Fibroblast of skin of left quadriceps (primary cell): ENCODE results near the gene DHTKD1.
"Not testable (repeated sequence)": the region's sequence is repeated elsewhere in the genome, so short reads cannot be mapped to it uniquely, and the experiment has no call there.

Experiments
- DNase-seq, 2 experiments: peaks; one replicate each; pipeline ENCODE4 v3.0.0-alpha.2; 2013; ENCODE audit warnings: low read depth in 2 of 2

Gene DHTKD1

DNA sequence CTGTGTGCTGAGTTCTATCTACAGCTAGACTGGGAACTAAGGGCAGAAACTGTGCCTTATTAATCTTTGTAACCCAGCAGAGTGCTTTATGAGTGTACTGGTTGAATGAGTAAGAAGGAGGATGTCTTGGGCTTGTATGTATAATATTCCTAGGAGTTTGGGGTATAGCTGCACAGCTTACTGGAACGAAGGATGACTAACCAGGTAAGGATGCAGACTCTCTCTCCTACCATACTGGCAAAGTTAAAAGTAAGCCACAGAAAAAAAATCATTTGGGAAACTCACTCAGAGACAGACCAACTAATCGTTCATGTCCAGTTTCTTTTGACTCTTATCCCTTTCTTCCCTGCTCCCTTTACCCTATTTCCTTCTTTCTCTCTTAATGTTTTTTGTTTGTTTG is 1.4 kb upstream of the DHTKD1 start:
- peak; percentile 32 to 37 for DNase-seq

DNA sequence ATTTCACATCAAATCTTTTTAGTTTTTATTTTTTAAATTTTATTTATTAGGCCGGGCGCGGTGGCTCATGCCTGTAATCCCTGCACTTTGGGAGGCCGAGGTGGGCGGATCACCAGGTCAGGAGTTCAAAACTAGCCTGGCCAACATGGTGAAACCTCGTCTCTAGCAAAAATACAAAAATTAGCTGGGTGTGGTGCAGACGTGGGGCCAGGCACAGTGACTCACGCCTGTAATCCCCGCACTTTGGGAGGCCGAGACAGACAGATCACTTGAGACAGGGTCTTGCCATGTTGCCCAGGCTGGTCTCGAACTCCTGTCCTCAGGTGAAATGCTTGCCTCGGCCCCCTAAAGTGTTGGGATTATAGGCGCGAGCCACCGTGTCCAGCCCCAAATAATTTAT is 2.7 kb downstream of the DHTKD1 start:
- DNase-seq = not testable (repeated sequence)

DNA sequence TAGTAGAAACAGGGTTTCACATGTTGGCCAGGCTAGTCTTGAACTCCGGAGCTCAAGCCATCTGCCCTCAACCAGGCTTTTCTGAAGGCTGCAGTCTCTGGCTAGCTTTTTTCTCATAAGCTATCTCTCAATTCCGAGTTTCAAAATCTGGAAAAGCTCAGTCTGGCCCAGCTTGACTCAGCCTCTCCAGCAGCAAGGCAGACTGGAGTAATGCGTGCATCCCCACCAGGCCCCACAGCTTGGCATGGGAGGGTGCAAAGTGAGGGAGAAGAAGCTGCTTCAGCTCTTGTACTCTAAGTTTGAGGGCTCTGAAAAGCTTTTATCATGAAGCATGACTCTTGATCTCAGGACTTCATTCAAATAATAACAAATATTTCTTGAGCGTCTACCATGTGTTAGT is 4.8 kb downstream of the DHTKD1 start:
- no peak for DNase-seq

DNA sequence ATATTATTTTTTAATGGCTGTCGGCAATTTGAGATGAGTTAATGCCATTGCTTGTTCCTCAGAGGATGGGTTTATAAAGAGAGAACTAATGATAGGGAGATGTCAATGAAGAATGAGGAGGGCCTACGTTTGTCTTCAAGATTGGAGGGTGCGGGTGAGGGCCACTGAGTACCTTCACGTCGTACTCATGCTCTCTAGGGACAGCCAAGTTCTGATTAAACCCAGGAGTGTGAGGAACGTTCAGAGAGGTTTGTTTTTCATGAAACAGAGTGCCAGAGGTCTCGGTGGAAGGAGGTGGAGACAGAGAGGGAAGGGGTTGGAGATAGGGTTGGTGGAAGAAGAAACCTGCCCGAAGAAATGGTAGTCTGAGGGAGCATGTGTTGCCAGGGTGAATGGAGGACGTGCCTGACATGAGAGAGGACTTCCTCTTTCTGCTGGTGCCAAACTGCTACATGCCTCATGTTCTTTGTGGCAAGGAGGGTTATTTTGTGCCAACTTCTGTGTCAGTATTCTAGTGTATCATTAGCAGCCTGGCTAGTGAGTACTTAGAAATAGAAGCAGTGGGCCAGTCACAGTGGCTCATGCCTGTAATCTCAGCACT is 8.9 kb downstream of the DHTKD1 start:
- DNase-seq = no peak

DNA sequence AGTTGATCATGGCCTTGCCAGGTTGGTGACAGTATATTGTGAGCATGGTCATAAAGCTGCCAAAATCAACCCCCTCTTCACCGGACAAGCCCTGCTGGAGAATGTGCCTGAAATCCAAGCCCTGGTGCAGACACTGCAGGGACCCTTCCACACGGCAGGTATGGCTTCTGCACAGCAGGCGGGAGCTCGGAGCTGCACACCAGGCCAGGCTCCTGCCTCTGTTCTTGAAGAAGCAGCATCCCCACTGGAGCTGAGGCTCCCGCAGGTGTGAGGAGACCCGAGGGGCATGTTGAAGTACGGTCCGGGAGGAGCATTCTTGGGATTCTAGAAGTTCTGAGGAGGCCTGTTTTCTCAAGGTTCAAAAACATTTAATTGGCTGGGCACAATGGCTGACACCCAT is 12.7 kb downstream of the DHTKD1 start:
- no peak for DNase-seq

DNA sequence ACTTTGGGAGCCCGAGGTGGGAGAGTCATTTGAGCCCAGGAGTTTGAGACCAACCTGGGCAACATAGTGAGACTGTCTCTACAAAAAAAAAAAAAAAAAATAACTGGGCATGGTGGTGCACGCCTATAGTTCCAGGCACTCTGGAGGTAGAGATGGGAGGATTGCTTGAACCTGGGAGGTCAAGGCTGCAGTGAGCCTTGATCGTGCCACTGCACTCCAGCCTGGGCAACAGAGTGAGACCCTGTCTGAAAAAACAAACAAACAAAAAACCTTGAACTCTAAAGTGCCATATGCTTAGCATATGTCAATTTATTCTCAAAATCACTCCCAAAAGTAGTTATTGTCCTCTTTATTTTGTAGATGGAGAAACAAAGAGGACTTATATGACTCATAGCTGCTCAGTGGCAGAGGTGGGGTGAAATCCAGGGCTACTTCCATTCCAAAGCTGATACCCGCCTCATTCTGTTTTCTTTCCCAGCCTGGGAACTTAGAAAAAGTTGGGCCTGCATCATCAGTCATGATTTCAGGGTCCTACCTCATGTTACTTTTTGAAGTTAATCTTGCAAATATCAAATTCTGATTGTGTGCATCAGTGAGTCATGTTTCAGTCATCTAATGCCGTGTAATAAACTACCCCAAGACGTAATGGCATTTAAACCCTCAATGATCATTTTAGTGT is 13.3 kb downstream of the DHTKD1 start:
- DNase-seq = peak in 1 of 2 experiments; percentile 24

DNA sequence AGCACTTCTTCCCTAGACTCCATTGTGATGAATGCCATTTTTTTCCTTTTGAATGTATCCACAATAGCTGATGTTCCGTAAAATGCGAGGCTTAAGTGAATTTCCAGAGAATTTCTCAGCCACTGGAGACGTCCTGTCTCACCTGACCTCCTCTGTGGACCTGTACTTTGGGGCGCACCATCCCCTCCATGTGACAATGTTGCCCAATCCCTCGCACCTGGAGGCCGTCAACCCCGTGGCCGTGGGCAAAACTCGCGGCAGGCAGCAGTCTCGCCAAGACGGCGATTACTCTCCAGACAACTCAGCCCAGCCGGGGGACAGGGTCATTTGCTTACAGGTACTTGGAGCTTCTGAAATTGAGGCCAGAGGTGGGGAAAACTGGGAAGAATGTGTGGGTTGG is 20.2 kb downstream of the DHTKD1 start:
- DNase-seq = no peak

DNA sequence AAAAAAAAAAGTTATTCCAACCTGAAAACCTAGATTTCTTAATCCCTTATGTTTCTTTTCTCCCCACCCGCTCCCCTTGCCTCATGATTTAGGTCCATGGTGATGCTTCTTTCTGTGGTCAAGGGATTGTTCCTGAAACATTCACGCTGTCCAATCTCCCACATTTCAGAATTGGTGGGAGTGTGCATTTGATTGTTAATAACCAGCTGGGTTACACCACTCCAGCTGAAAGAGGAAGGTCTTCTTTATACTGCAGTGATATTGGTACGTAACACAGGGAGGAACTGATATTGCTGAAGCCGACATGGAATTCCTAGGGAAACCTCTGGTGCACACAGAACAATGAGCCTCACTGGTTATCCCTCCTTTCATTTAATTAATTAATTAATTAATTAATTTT is 22.7 kb downstream of the DHTKD1 start:
- no peak for DNase-seq

DNA sequence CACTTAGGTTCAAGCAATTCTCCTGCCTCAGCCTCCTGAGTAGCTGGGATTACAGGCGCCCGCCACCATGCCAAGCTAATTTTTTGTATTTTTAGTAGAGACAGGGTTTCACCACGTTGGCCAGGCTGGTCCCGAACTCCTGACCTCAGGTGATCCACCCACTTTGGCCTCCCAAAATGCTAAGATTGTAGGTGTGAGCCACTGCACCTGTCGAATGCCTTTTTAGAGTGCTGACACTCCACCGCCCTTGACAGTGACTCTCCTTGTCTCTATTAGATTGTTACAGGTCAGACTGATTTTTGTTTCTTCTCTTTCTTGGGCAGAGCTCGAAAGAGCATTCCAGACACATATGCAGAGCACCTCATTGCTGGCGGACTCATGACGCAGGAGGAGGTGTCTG is 28.6 kb downstream of the DHTKD1 start:
- not testable (repeated sequence) for DNase-seq

DNA sequence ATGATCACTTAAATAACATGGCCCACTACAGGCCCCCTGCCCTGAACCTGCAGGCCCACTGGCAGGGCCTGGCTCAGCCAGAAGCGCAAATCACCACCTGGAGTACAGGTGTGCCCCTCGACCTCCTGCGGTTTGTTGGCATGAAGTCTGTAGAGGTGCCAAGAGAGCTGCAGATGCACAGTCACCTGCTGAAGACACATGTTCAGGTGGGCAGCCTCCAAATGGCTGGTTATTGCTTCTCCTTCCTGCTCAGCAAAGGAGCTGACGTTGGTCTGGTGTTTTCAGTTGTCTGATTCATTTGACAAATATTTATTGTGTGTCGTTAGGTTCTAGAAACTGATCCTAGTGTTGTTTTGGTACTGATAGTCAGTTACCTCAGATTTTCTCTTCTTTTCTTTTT is 29.0 kb downstream of the DHTKD1 start:
- no peak for DNase-seq

DNA sequence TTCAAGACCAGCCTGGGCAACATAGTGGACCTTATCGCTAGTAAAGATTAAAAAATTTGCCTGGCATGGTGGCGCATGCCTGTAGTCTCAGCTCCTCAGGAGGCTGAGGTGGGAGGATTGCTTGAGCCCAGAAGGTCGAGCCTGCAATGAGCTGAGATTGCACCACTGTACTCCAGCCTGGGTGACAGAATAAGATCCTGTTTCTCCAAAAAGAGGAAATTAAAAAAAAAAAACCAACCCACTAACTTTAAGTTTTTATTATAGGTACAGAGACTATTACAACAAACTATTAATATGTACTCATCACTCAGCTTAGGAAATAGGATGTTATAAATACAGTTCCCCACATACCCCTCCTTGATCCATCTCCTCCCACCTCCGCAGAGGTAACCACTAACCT is 30.2 kb downstream of the DHTKD1 start:
- DNase-seq = no peak

DNA sequence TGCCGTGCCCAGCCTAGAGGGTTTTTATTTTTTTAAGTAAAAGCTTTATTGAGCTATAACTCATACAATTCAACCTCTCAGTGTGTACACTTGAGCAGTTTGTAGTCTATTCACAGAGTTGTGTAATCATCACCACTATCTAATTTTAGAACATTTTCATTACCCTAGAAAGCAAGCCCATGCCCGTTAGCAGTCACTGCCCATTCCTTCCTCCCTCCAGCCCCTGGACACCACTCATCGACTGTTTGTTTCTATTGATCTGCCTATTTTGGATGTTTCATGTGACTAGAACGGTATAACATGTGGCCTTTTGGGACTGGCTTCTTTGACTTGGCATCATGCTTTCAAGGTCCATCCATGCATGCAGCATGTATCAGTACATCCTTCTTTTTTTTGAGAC is 35.0 kb downstream of the DHTKD1 start:
- DNase-seq = no peak

DNA sequence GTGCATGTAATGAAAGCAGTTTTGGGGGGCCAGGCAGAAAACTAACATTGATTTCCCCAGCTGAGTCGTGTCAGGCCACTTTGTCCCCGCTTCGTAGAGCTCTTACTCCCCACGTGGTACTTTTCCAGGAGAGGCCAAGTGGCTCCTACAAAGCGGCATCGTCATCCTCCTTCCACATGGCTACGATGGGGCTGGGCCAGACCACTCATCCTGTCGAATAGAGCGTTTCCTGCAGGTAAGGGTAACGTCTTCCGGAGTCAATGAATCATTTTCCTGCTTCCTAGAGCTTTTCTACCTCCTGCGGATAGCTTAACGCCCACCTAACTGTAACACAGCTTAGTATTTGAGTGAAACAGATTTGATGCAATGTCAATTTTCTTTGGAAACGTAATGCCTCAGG is 39.0 kb downstream of the DHTKD1 start:
- no peak for DNase-seq

DNA sequence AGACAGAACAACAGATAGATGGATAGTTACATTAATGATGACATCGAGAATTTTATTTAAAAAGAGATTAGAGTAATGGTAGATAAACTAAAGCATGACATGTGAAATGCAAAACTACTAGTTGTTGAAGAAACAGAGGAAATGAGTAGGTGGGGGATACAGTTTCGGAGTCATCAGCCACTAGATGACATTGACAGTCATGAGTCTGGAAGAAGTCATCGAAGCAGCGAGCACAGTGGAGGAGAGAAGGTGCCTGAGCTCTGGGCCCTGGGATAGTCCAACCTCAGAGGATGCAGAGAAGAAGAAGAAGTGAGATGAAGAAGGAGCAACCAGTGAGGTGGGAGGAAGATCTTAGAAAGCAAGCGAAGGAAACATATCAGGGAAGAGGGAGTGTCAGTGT is 40.5 kb downstream of the DHTKD1 start:
- DNase-seq = no peak

DNA sequence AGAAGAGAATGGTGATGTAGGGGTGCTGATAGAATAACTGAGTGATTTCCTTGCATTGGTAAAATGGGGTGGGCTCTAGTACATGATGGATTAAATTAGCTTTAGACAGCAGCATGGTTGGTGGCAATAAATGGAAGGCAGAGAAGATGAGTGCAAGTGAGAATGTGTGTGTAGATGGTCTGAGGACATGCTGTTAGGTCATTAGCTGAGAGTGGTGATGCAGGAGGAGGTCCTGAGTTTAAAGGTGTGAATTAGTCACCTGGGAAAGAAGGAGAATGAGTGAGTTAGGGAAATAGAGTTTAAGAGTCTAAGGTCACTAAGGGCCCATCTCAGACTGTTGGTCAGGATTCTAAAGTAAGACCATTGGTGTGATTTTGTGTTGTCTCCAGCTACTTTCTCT is 42.8 kb downstream of the DHTKD1 start:
- DNase-seq = no peak

DNA sequence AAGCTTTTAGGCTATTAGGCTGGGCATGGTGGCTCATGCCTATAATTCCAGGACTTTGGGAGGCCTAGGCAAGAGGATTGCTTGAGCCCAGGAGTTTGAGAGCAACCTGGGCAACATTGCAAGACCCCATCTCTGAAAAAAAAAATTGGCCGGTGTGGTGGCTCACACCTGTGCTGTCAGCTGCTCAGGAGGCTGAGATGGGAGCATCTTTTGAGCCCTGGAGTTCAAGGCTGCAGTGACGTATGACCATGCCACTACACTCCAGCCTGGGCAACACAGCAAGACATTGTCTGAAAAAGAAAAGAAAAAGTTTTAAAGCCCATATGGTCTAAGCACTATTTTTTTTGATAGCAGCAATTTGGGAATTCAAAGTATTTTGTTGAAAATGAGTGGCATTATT is 44.9 kb downstream of the DHTKD1 start:
- no peak for DNase-seq

DNA sequence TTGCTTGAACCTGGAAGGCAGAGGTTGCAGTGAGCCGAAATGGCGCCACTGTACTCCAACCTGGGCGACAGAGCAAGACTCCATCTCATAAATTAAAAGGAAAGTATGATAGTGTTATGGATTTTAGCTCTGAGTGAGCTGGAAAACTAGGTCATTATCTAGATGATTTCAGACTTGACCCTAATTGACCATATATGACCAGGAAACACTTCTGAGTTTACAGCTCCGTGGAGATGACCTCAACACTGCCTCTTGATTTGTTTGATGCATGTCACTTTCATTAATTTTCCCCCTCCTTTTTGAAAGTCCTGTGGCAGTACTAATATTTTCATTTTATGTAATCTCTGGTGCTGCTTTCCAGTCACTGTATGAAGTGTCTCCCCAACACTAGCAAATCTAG is 52.9 kb downstream of the DHTKD1 start:
- no peak for DNase-seq

DNA sequence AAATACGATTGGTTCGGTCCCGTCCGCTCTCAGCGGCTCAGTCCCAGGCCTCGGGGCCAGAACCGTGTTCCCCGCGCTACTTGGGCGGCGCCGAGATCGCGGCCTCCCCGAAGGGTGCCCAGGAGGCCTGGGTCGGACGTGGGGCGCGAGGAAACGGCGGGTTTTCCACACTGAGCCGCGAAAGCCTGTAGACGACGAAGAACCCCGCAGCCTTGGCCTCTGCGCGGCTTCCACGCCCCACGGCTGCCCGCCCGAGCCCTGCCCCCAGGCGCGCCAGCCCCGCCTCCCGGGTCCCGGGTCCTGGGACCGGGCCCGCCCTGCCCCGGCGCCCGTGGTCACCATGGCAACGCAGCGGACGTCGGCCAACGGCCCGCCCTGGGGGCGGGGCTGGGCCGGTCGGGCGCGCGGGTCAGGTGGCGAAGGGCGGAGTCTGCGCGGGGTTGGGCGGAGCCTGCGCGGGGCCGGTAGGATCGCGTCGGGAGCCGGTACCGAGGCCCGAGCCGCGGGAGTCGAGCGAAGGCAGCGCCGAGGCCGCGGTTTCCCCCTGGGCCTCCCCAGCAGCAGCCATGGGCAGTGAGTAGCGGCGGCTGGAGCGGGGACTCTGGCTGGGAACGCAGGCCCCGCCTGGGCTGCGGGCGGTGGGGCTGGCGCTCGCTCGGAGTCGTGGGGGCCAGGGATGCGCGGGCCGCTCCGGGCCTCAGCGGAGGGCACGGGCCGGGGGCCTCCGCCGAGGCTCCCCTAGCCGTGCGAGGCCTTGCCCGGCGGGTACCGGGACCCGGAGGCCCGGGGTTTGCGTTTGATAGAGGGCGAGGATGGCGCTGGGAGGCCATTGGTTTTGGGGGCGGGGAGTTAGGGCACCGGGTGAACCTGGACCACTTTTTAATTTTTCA is 60.7 kb downstream of the DHTKD1 start, which contains the start of gene SEC61A2:
Gene SEC61A2 (plus strand): TSS at position 456 of the 890 bp plus-strand sequence. CDS start 111 bp downstream, at position 567.
- DNase-seq = peak; percentile 80 to 81

DNA sequence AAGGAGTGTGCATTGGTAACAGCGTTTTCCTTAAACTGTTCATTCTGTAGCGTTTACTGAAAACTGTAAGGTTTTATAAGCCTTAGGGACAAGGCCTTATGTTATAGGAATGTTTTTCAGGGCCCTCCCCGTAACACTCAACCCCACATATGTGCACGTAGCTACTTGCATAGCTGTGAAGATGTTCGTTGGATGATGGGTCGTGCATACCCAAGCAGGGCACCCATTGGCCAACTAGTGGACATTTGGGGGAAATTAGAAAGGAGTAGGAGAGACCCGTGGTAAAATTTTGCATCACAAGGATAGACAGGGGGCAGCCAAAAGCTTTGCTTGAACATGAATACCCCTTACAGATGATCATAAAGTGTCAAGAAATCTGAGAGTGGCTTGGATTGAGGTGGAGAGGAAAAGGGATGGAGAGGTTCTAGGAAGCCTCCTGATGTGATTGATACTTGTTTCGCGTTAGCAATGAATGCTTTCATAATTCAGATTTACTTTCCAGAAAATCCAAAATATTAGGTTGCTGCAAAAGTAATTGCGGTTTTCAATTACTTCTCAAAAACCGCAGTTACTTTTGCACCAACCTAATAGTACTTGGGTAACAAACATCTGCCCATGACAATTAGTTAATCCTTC is 61.6 kb downstream of the DHTKD1 start:
- peak; percentile 49 to 55 for DNase-seq

DNA sequence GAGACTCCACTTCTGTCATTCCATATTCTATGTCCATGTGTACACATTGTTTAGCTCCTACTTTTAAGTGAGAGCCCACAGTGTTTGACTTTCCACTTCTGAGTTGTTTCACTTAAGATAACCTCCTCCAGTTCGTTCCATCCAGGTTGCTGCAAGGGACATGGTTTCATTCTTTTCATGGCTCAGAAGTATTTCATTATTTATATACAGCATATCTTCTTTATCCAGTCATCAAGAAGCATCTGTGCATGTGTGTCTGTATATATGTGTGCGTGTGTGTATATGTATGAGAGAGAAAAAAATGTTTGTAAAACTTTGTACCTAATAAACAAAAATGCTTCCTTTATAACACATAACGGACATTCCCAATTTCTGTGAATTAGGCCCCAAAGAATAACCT is 66.9 kb downstream of the DHTKD1 start:
- DNase-seq = no peak

DNA sequence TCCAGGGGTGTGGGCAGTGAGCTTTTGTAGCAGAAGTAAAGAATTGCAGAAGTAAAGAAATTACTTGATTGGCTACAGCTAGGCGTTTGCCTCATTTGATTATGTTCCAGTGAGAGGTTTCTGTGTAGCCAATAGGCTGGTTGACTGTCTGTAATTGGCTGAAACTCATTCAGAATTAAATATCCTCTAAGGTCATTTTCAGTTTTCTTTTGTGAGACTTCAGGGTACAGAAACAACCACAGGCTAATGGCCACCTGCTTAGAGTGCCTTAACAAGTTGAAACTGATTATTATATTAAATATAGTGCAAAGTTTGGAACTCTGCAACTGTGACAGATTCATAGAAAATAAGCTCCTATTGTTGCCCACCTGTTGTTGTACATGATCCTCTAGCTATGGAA is 71.3 kb downstream of the DHTKD1 start:
- no peak for DNase-seq

DNA sequence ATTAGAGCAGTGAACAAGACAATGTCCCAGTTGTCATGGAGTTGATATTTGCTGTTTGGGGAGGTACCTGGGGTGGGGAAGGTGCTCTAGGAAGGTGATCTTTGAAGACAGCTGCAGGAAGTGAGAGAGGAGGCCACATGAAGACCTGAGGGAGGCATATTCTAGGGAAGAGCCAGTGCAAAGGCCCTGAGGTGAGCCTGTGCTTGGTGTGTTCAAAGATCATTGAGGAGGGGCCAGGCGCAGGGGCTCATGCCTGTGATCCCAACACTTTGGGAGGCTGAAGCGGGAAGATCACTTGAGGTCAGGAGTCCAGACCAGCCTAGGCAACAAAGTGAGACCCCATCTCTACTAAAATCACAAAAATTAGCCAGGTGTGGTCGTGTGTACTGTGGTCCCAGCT is 75.8 kb downstream of the DHTKD1 start:
- DNase-seq = no peak
